ENCODE results near the gene LNP1. TPM values are rescaled to one million over a fixed set of nuclear protein-coding genes. Genes with fewer than 3 reads are reported as not detected.

Gene LNP1
- total and polyA plus RNA-seq, 9 of the 15 experiments (the other 6 are each of a cell fraction or from before 2014, with no cell fraction given): 1.9 to 5.2 (median 4.5) TPM

DNA sequence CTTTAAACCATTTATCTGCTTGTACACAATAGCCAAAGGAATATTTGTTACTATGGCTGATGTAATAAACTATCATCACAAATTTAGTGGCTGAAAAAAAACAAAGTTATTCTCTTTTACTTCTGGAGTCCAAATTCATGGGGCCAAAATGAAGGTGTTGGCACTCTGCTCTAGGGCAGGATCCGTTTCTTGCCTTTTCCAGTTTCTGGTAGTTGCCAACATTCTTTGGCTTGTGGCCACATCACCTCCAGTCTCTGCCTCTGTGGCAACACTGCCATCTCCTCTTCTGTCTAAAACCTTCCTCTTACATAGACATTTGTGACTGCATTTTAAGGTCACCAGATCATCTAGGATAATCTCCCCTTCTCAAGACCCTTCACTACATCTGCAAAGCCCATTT is 39.4 kb upstream of the LNP1 start:
- Histone ChIP-seq H3K9ac (ENCODE audit: insufficient read depth in 1 of 2, low read depth in 2 of 2, low read length in 2 of 2) (no peak overlapping the region), H4K20me1 (replicated peaks; ENCODE audit: control insufficient read depth, insufficient read depth, low read length) (no peaks in the 10 kb centered on the region), H2AFZ (ENCODE audit: low read depth, low read length) (no peak overlapping the region), H3K9me1 (ENCODE audit: control insufficient read depth, insufficient read depth, low read length) (peaks cover 3% of the 10 kb centered on the region), H3K4me2 (ENCODE audit: insufficient read depth, low read length) (no peak overlapping the region), H3K27me3 (ENCODE audit: control insufficient read depth in 2 of 2, insufficient read depth in 2 of 2, low read length in 2 of 2) (no peaks in the 10 kb centered on the region), H3K79me2 (ENCODE audit: control insufficient read depth, insufficient read depth, low read length) (no peaks in the 10 kb centered on the region), H3K27ac (ENCODE audit: extremely low read depth, low read depth, low read length) (no peak overlapping the region), H3K9me3 (replicated peaks; ENCODE audit: control insufficient read depth, insufficient read depth, low read depth, low read length) (no peaks in the 10 kb centered on the region), H3K4me1 (replicated peaks in 1 of 2; ENCODE audit: control insufficient read depth in 2 of 2, insufficient read depth in 2 of 2, low read length in 2 of 2) (no peaks in the 10 kb centered on the region), H3K4me3 (no peak overlapping the region), H3K36me3 (ENCODE audit: control insufficient read depth, insufficient read depth, low read length) (peaks cover 39% of the 10 kb centered on the region)
- in situ Hi-C loops (cut with MboI): no loop called here
- intact Hi-C loops (cut with micrococcal nuclease): no loop called here
- CTCF ChIA-PET (ENCODE audit: low intra/inter-chr PET ratio): no interaction called here
- DNase-seq (ENCODE audit: extremely low read depth in 1 of 4, low spot score in 3 of 4) (no peak), ATAC-seq (no peak), FAIRE-seq (no peak)
- 67% methylated on average over 1 of the region's 1 CpG for WGBS (ENCODE audit: insufficient coverage, low coverage, missing lambda C conversion rate)
- POLR2A ChIA-PET: interaction anchor here (0.8 kb wide), 1 partner anchor 12 kb away, joined by 3 read pairs; no protein-coding TSS in a partner anchor
- TF ChIP-seq POLR2AphosphoS2 (IDR thresholded peaks at IDR 0.05; ENCODE audit: low read length) (peak; percentile 51; the same call in 1 of the 2 replicates), JUND (IDR thresholded peaks at IDR 0.05; ENCODE audit: borderline replicate concordance, low read depth, low read length) (no peak), JUND (tag; IDR thresholded peaks at IDR 0.05; ENCODE audit: borderline replicate concordance, low read depth, low read length) (no peak)
- BruUV-seq (replicated peaks): no TSS peak

DNA sequence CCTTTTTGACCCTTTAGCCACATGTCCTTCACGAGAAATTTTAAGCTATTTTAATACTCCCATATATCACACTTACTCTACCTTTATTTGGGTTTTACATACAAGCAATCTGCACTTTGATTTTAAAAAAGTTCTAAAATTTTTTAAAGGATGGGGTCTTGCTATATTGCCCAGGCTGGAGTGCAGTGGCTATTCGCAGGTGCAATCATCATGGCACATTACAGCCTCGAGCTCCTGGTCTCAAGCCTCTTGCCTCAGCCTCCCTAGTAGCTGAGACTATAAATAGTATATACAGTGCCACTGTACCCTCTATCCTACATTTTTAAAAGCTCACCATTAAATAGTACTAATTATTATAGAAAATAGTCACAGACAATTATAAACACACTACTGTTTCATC is 36.9 kb upstream of the LNP1 start:
- H3K36me3 ChIP-seq (ENCODE audit: control insufficient read depth, insufficient read depth, low read length): peaks cover 64% of the 10 kb centered on the region
- no peak for TF ChIP-seq ZNF778 (CRISPR knock-in tag; IDR thresholded peaks at IDR 0.05)
- TF ChIP-seq, protein P1, sequence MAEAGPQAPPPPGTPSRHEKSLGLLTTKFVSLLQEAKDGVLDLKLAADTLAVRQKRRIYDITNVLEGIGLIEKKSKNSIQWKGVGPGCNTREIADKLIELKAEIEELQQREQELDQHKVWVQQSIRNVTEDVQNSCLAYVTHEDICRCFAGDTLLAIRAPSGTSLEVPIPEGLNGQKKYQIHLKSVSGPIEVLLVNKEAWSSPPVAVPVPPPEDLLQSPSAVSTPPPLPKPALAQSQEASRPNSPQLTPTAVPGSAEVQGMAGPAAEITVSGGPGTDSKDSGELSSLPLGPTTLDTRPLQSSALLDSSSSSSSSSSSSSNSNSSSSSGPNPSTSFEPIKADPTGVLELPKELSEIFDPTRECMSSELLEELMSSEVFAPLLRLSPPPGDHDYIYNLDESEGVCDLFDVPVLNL (CRISPR knock-in tag; IDR thresholded peaks at IDR 0.05; ENCODE audit: low read depth): no peak
- TF ChIP-seq RBM25 (IDR thresholded peaks at IDR 0.05; ENCODE audit: low read depth, low read length, severe bottlenecking): peak; percentile 20
- TF ChIP-seq ZNF583 (CRISPR knock-in tag; IDR thresholded peaks at IDR 0.05): no peak
- no peak for TF ChIP-seq TAF15 (IDR thresholded peaks at IDR 0.05; ENCODE audit: low read depth, low read length)
- TF ChIP-seq RBFOX2 (IDR thresholded peaks at IDR 0.05; ENCODE audit: low read depth, low read length): no peak
- no peak for TF ChIP-seq NFIX (CRISPR knock-in tag; IDR thresholded peaks at IDR 0.05; ENCODE audit: low read depth)
- no peak for TF ChIP-seq SIN3B (IDR thresholded peaks at IDR 0.05; ENCODE audit: low read depth)
- TF ChIP-seq, protein P2, sequence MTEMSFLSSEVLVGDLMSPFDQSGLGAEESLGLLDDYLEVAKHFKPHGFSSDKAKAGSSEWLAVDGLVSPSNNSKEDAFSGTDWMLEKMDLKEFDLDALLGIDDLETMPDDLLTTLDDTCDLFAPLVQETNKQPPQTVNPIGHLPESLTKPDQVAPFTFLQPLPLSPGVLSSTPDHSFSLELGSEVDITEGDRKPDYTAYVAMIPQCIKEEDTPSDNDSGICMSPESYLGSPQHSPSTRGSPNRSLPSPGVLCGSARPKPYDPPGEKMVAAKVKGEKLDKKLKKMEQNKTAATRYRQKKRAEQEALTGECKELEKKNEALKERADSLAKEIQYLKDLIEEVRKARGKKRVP (CRISPR knock-in tag; IDR thresholded peaks at IDR 0.05): no peak

More for the DNA sequence above, 36.9 kb upstream of the LNP1 start:
- Histone ChIP-seq H2AFZ (ENCODE audit: low read depth, low read length) (no peak overlapping the region), H3K27me3 (ENCODE audit: control insufficient read depth in 2 of 2, insufficient read depth in 2 of 2, low read length in 2 of 2) (no peaks in the 10 kb centered on the region), H3K9ac (ENCODE audit: insufficient read depth in 1 of 2, low read depth in 2 of 2, low read length in 2 of 2) (no peak overlapping the region), H3K4me3 (no peak overlapping the region), H4K20me1 (replicated peaks; ENCODE audit: control insufficient read depth, insufficient read depth, low read length) (no peaks in the 10 kb centered on the region), H3K9me1 (ENCODE audit: control insufficient read depth, insufficient read depth, low read length) (peaks cover 3% of the 10 kb centered on the region), H3K79me2 (ENCODE audit: control insufficient read depth, insufficient read depth, low read length) (no peaks in the 10 kb centered on the region), H3K27ac (ENCODE audit: extremely low read depth, low read depth, low read length) (no peak overlapping the region), H3K4me2 (ENCODE audit: insufficient read depth, low read length) (no peak overlapping the region), H3K4me1 (replicated peaks in 1 of 2; ENCODE audit: control insufficient read depth in 2 of 2, insufficient read depth in 2 of 2, low read length in 2 of 2) (no peaks in the 10 kb centered on the region), H3K9me3 (replicated peaks; ENCODE audit: control insufficient read depth, insufficient read depth, low read depth, low read length) (no peaks in the 10 kb centered on the region)
- in situ Hi-C loops (cut with MboI): no loop called here
- ChIA-PET POLR2A (no interaction called here), CTCF (ENCODE audit: low intra/inter-chr PET ratio) (no interaction called here)
- no peak for ATAC-seq
- no TSS peak for BruUV-seq (replicated peaks)
- no peak for FAIRE-seq
- WGBS (ENCODE audit: insufficient coverage, low coverage, missing lambda C conversion rate): 89% methylated on average over 3 of the region's 3 CpGs
- intact Hi-C loops (cut with micrococcal nuclease): no loop called here
- DNase-seq (ENCODE audit: extremely low read depth in 1 of 4, low spot score in 3 of 4): no peak

Measured in K562 (cell line).